WERI-Rb-1 (cell line): Measurements from ENCODE around the gene RFX4.
"Not testable (repeated sequence)": the region's sequence is repeated elsewhere in the genome, so short reads cannot be mapped to it uniquely, and the experiment has no call there.

Experiments used
- DNase-seq: peaks from one replicate; pipeline ENCODE4 v3.0.0-alpha.2; 2020
- H3K27ac ChIP-seq: fragments of 250-450 bp; sonication (Bioruptor Pico); 2 replicates; pipeline ENCODE4 v1.5.1; 2020; ENCODE audit warnings: mild to moderate bottlenecking, moderate library complexity
- H3K27me3 ChIP-seq: fragments of 250-450 bp; sonication (Bioruptor Pico); 2 replicates; pipeline ENCODE4 v1.5.1; 2021; ENCODE audit warnings: mild to moderate bottlenecking, low read depth, moderate library complexity; ENCODE audit not compliant: insufficient read depth, severe bottlenecking
- H3K36me3 ChIP-seq: fragments of 250-450 bp; sonication (Bioruptor Pico); 2 replicates; pipeline ENCODE4 v1.5.1; 2020; ENCODE audit warnings: mild to moderate bottlenecking, moderate library complexity
- H3K4me3 ChIP-seq: 2 replicates; pipeline ENCODE4 v1.5.1; 2011; ENCODE audit warnings: low read depth, mild to moderate bottlenecking, control low read depth, low read length
- H3K9me3 ChIP-seq: fragments of 250-450 bp; sonication (Bioruptor Pico); 2 replicates; pipeline ENCODE4 v1.5.1; 2021; ENCODE audit warnings: mild to moderate bottlenecking, moderate library complexity; ENCODE audit not compliant: severe bottlenecking
- TF ChIP-seq, protein P1 (sequence below): IDR thresholded peaks from 2 replicates; pipeline ENCODE4 v1.5.1; 2011; ENCODE audit warnings: low read depth, mild to moderate bottlenecking, control low read depth, inconsistent platforms, low read length

The RFX4 gene

GRCh38 chr12:106602076-106602475, 19.3 kb downstream of the RFX4 start:
- Histone ChIP-seq H3K9me3 (no peaks in the 10 kb centered on the region), H3K27me3 (peaks cover 94% of the 10 kb centered on the region), H3K36me3 (no peaks in the 10 kb centered on the region), H3K4me3 (no peak overlapping the region), H3K27ac (no peak overlapping the region)
- TF ChIP-seq, protein P1, sequence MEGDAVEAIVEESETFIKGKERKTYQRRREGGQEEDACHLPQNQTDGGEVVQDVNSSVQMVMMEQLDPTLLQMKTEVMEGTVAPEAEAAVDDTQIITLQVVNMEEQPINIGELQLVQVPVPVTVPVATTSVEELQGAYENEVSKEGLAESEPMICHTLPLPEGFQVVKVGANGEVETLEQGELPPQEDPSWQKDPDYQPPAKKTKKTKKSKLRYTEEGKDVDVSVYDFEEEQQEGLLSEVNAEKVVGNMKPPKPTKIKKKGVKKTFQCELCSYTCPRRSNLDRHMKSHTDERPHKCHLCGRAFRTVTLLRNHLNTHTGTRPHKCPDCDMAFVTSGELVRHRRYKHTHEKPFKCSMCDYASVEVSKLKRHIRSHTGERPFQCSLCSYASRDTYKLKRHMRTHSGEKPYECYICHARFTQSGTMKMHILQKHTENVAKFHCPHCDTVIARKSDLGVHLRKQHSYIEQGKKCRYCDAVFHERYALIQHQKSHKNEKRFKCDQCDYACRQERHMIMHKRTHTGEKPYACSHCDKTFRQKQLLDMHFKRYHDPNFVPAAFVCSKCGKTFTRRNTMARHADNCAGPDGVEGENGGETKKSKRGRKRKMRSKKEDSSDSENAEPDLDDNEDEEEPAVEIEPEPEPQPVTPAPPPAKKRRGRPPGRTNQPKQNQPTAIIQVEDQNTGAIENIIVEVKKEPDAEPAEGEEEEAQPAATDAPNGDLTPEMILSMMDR: no peak
- DNase-seq: no peak

DNA sequence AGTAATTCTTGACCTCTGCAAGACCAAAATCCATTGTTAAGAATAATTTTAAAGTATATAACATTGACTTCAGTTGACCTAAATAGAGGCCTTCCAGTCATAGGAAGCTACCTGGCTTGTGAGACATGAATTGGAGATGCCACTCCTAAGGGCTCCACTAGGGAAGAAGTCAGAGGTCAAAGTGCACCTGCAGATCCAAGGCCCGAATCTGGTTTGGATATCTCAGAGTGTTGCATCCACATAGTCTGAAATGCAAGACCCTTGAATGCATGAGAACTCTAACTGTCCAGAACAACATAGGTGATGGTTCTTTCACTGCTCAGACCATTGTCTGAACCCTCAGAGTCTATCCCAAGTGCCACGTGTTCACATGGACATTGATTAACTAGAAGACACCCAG, 22.4 kb downstream of the RFX4 start:
- H3K27me3 ChIP-seq: peaks cover 81% of the 10 kb centered on the region
- no peaks in the 10 kb centered on the region for H3K36me3 ChIP-seq
- no peak overlapping the region for H3K4me3 ChIP-seq
- no peak for DNase-seq
- TF ChIP-seq, protein P1: no peak
- H3K9me3 ChIP-seq: no peaks in the 10 kb centered on the region
- no peak overlapping the region for H3K27ac ChIP-seq

DNA sequence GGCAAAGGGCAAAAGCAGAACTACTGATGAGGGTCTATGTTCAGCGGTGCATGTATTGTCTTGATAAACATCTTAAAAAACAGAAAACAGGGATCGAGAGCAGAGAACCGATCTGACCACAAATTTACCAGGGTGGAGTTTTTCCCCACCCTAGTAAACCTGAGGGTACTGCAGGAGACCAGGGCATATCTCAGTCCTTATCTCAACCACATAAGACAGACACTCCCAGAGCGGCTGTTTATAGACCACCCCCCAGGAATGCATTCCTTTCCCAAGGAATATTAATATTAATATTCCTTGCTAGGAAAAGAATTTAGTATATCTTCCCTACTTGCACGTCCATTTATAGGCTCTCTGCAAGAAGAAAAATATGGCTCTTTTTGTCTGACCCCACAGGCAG, 37.8 kb downstream of the RFX4 start:
- not testable (repeated sequence) for DNase-seq, H3K36me3 ChIP-seq, H3K27ac ChIP-seq

GRCh38 chr12:106625976-106626375, 43.2 kb downstream of the RFX4 start:
- peaks cover 63% of the 10 kb centered on the region for H3K27me3 ChIP-seq
- no peak overlapping the region for H3K27ac ChIP-seq
- peaks cover 2% of the 10 kb centered on the region for H3K9me3 ChIP-seq
- DNase-seq: no peak
- H3K36me3 ChIP-seq: no peaks in the 10 kb centered on the region
- H3K4me3 ChIP-seq: no peak overlapping the region
- TF ChIP-seq, protein P1: no peak

More for the DNA sequence above, 37.8 kb downstream of the RFX4 start:
- Histone ChIP-seq H3K9me3 (peaks cover 12% of the 10 kb centered on the region), H3K27me3 (peaks cover 39% of the 10 kb centered on the region)
- not testable (repeated sequence) for H3K4me3 ChIP-seq

DNA sequence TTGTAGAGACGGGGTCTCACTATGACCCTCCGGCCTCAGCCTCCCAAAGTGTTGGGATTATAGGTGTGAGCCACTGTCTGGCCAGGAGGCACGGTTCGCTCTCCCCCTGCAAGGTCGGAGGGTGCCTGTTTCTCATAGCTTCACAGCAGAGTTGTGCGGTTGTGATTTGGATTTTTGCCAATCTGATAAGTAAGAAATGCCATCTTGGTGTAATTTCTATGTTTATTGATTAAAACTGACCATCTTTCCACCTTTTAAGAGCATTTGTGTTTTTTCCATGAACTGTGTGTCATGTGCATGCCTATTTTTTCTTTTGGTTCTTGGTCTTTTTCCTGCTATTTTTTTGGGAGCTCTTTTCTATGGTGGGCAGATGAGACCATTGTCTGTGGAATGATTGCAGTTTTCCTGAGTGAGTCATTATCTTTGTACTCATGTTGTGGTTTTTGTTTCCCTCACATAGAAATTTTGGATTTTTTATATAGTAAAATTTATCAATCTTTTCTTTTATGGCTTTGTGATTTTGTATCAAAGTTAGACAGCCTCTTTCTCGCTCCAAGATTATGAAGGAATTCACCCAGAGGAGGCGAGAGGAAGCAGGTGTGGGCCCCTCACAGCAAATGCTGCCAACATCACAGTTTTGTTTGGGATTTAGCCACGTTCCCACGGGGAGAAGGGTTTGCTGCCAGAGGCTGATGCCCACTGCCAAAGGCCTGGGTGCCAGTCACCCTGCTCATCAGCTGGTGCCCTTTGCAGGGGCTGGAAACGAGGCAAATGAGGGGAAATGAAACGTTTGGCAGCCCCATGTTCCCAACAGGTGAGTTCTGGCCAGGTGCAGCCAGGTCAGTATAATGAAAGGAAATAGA, 47.2 kb downstream of the RFX4 start:
- H3K27me3 ChIP-seq: peaks cover 67% of the 10 kb centered on the region
- H3K9me3 ChIP-seq: no peaks in the 10 kb centered on the region
- DNase-seq: no peak
- H3K4me3 ChIP-seq: no peak overlapping the region
- no peaks in the 10 kb centered on the region for H3K36me3 ChIP-seq
- H3K27ac ChIP-seq: no peak overlapping the region
- TF ChIP-seq, protein P1: no peak

- no peak for DNase-seq
- Histone ChIP-seq H3K27ac (no peak overlapping the region), H3K27me3 (peaks cover 69% of the 10 kb centered on the region), H3K4me3 (no peak overlapping the region), H3K36me3 (no peaks in the 10 kb centered on the region), H3K9me3 (no peaks in the 10 kb centered on the region)
- TF ChIP-seq, protein P1: no peak
These were observed 48.3 kb downstream of the RFX4 start for GRCh38 chr12:106631150-106631549.
